Fibroblast of skin of right biceps (primary cell): Measurements from ENCODE around the gene MRC1.
A peak's percentile ranks its signal among the peaks of the same experiment; 100 is the strongest.

Source experiments
- DNase-seq: peaks from one replicate; pipeline ENCODE4 v3.0.0-alpha.2; 2013

The MRC1 gene

GRCh38 chr10:17808971-17809841 is at the start of gene MRC1:
Gene MRC1 (plus strand): TSS chr10:17809348. CDS start chr10:17809466, 118 bp downstream.
- DNase-seq, result no peak

- DNase-seq, result no peak
Observed at GRCh38 chr10:17764142-17764541, 45.0 kb upstream of the MRC1 start.

- DNase-seq, result no peak
Observed at GRCh38 chr10:17765602-17766001, 43.5 kb upstream of the MRC1 start.

- DNase-seq, result no peak
Observed at GRCh38 chr10:17766731-17767130, 42.4 kb upstream of the MRC1 start.

GRCh38 chr10:17768496-17768895 is 40.7 kb upstream of the MRC1 start:
- DNase-seq, result no peak

GRCh38 chr10:17768957-17769356 is 40.2 kb upstream of the MRC1 start:
- DNase-seq, result peak; percentile 61

- no peak for DNase-seq
Observed at GRCh38 chr10:17771017-17771416, 38.1 kb upstream of the MRC1 start.

GRCh38 chr10:17779784-17780183 is 29.4 kb upstream of the MRC1 start:
- DNase-seq, result no peak

GRCh38 chr10:17780727-17781126 is 28.4 kb upstream of the MRC1 start:
- DNase-seq, result no peak

- DNase-seq, result no peak
Observed at GRCh38 chr10:17781856-17782255, 27.3 kb upstream of the MRC1 start.

GRCh38 chr10:17782921-17783665 is 26.1 kb upstream of the MRC1 start:
- peak; percentile 61 for DNase-seq

GRCh38 chr10:17783751-17784150 is 25.4 kb upstream of the MRC1 start:
- DNase-seq, result no peak

- DNase-seq, result peak; percentile 77
Observed at GRCh38 chr10:17784688-17785087, 24.5 kb upstream of the MRC1 start.

GRCh38 chr10:17785276-17785930 is 23.7 kb upstream of the MRC1 start:
- no peak for DNase-seq

- DNase-seq, result peak; percentile 96
Observed at GRCh38 chr10:17787087-17787961, 21.8 kb upstream of the MRC1 start.

GRCh38 chr10:17788646-17789045 is 20.5 kb upstream of the MRC1 start:
- DNase-seq, result no peak

GRCh38 chr10:17789396-17789795 is 19.8 kb upstream of the MRC1 start:
- DNase-seq, result no peak

- peak; percentile 10 for DNase-seq
Observed at GRCh38 chr10:17790651-17791050, 18.5 kb upstream of the MRC1 start.

- DNase-seq, result peak; percentile 37
Observed at GRCh38 chr10:17792991-17793390, 16.2 kb upstream of the MRC1 start.

- DNase-seq, result no peak
Observed at GRCh38 chr10:17793823-17794644, 15.1 kb upstream of the MRC1 start.

- no peak for DNase-seq
Observed at GRCh38 chr10:17795083-17795482, 14.1 kb upstream of the MRC1 start.
